RWPE1 (cell line): ENCODE results near the gene RETREG2.
A peak's percentile ranks its signal among the peaks of the same experiment; 100 is the strongest.

Source experiments
- CTCF ChIA-PET: fragments of 350-600 bp; sonication (Branson Sonifier 250); formaldehyde crosslinking; extraction: SDS; loops from one replicate; lab custom pipeline; 2021; lab: Yijun Ruan, JAX
- POLR2A ChIA-PET: fragments of 400-600 bp; formaldehyde crosslinking; extraction: SDS; loops from one replicate; lab custom pipeline; 2020; ENCODE audit warnings: antibody characterized with exemption; ENCODE audit not compliant: low non-redundant PET; lab: Yijun Ruan, JAX
- DNase-seq: peaks from one replicate; pipeline ENCODE4 v3.0.0; 2012; ENCODE audit warnings: low spot score
- H3K27ac ChIP-seq: fragments of 450-650 bp; 2 replicates; pipeline ENCODE4 v1.5.1; 2017
- CTCF ChIP-seq: fragments of 450-650 bp; conservative IDR thresholded peaks from 2 replicates; pipeline ENCODE4 v1.5.1; 2017; ENCODE audit warnings: low read depth, mild to moderate bottlenecking

Gene RETREG2

GRCh38 chr2:219172231-219173154 lies 5.6 kb upstream of the RETREG2 start:
- TF ChIP-seq CTCF = no peak
- POLR2A ChIA-PET = no interaction called here
- CTCF ChIA-PET = interaction anchor here (0.6 to 1.5 kb wide), 3 partner anchors 9 to 198 kb away, joined by 3 to 5 read pairs (median 4); no protein-coding TSS in a partner anchor
- DNase-seq = no peak
- peak overlapping the region; percentile 58 for H3K27ac ChIP-seq

GRCh38 chr2:219173176-219173575 lies 4.9 kb upstream of the RETREG2 start:
- no peak overlapping the region for H3K27ac ChIP-seq
- ChIA-PET CTCF (no interaction called here), POLR2A (no interaction called here)
- TF ChIP-seq CTCF = no peak
- DNase-seq = no peak

- DNase-seq = no peak
- H3K27ac ChIP-seq = no peak overlapping the region
- ChIA-PET POLR2A (no interaction called here), CTCF (no interaction called here)
- no peak for TF ChIP-seq CTCF
Measured at GRCh38 chr2:219174146-219174545, 3.9 kb upstream of the RETREG2 start.

DNA sequence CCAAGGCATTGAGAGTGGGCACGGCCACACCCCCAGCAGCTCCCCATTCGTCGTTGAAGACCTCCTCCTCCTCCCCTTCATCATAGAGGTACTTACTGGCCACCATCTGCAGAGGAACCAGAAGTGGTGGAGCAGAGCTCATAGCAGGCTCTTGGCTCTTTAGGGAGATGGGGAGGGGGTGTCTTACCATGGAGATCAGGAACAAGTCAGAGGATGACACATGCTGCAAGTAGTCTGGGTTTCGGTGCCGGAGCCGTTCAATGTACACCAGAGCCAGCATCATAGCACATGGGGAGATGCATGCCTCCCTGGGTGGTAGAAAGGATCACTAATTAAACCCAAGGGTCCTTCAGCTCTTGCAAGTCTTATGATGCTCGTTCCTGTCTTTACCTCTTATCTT lies 3.3 kb upstream of the RETREG2 start:
- ChIA-PET POLR2A (no interaction called here), CTCF (no interaction called here)
- TF ChIP-seq CTCF = no peak
- no peak for DNase-seq
- H3K27ac ChIP-seq = peak overlapping the region; percentile 99; the same call in 1 of the 2 replicates

DNA sequence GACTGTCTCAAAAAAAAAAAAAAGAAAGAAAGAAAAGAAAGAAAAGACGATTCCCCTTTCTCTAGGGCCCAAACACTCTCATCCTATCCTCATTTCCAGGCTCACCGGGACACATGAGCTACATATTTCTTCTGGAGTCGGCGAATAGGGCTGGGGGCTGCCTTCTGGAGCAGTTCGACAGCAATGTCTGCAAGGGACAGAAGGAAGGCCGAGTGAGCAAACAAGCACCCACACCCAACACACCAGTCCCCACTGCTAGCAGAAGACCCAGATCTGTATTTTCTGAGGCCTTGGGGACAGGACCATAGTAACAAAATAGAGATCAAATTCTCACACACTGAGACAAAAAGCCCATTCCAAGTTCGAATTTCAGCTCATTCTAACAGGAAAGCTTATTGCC lies 2.6 kb upstream of the RETREG2 start:
- TF ChIP-seq CTCF = no peak
- ChIA-PET CTCF (interaction anchor here (0.6 to 1.6 kb wide), 3 partner anchors 16 to 195 kb away, joined by 3 to 6 read pairs (median 3); no protein-coding TSS in a partner anchor), POLR2A (interaction anchor here (0.6 to 1.2 kb wide), 2 partner anchors 42 to 49 kb away, joined by 4 to 5 read pairs; no protein-coding TSS in a partner anchor)
- H3K27ac ChIP-seq = peak overlapping the region; percentile 99
- DNase-seq = no peak

GRCh38 chr2:219175928-219176817 lies 1.9 kb upstream of the RETREG2 start:
- ChIA-PET POLR2A (interaction anchor here (0.6 to 1.2 kb wide), 6 partner anchors 15 to 132 kb away, joined by 3 to 5 read pairs (median 3); partner anchors contain the start of gene DNAJB2), CTCF (interaction anchor here (0.5 to 1.6 kb wide), 8 partner anchors 16 to 196 kb away, joined by 3 to 6 read pairs (median 3); partner anchors contain the start of gene NHEJ1)
- TF ChIP-seq CTCF = no peak
- DNase-seq = peak; percentile 6
- H3K27ac ChIP-seq = peak overlapping the region; percentile 99
